ENCODE measurements around the gene BAHCC1. TPM values are rescaled to one million over a fixed set of nuclear protein-coding genes. Genes with fewer than 3 reads are reported as not detected.

BAHCC1 gene
- 6.3 and 18.2 TPM in 2 replicates for total RNA-seq

GRCh38 chr17:81394921-81395599, at the start of gene BAHCC1:
TSS of gene BAHCC1 (plus strand) at chr17:81395457. CDS start at chr17:81399740, 4,283 bp downstream.

GRCh38 chr17:81512562-81513371, 117.5 kb downstream of the BAHCC1 start, which contains the start of gene ACTG1:
TSS of gene ACTG1 (minus strand) at chr17:81512799. CDS start at chr17:81512354, 445 bp downstream.

Other genes starting within 250 kb of the BAHCC1 start
- gene PVALEF, start 229.9 kb upstream of the BAHCC1 start, total RNA-seq: not detected in 2 replicates
- 0.08 and 0.13 TPM in 2 replicates for gene AATK, start 229.2 kb upstream of the BAHCC1 start, total RNA-seq
- gene CEP131, start 172.5 kb upstream of the BAHCC1 start, total RNA-seq: 9.1 and 10.1 TPM in 2 replicates
- 12.5 and 28.7 TPM in 2 replicates for gene TEPSIN, start 156.4 kb upstream of the BAHCC1 start, total RNA-seq
- gene NDUFAF8, start 156.1 kb upstream of the BAHCC1 start, total RNA-seq: 33.8 and 40.5 TPM in 2 replicates
- 81.5 and 96.6 TPM in 2 replicates for gene SLC38A10, start 100.2 kb upstream of the BAHCC1 start, total RNA-seq
- gene ACTG1, start 117.3 kb downstream of the BAHCC1 start, total RNA-seq: 6,276 and 9,433 TPM in 2 replicates
- gene FSCN2, start 132.9 kb downstream of the BAHCC1 start, total RNA-seq: 0.39 and 1.1 TPM in 2 replicates
- gene FAAP100, start 156.9 kb downstream of the BAHCC1 start, total RNA-seq: 21.3 and 34.4 TPM in 2 replicates
- 45.3 and 71.0 TPM in 2 replicates for gene NPLOC4, start 241.7 kb downstream of the BAHCC1 start, total RNA-seq
- gene TSPAN10, start 241.7 kb downstream of the BAHCC1 start, total RNA-seq: 0.26 and 0.64 TPM in 2 replicates

All from epithelial cell of alveolus of lung (primary cell).